Ureter (tissue), 1 donor: Measurements from ENCODE around the gene ISX. TPM values are rescaled to one million over a fixed set of nuclear protein-coding genes. Genes with fewer than 3 reads are reported as not detected.

Experiments used
- DNase-seq: peaks from one replicate; pipeline ENCODE4 v3.0.0-alpha.2; 2020; ENCODE audit warnings: low spot score
- total RNA-seq: library from RNA; stranded (reverse); gene quantifications from one replicate; pipeline ENCODE4 v1.2.4, GENCODE V29; 2023
- donor health status: DM: yes; HTN: yes; CAD: no.

ISX gene
- total RNA-seq, 1 donor from 2014 or later, result not detected

DNA sequence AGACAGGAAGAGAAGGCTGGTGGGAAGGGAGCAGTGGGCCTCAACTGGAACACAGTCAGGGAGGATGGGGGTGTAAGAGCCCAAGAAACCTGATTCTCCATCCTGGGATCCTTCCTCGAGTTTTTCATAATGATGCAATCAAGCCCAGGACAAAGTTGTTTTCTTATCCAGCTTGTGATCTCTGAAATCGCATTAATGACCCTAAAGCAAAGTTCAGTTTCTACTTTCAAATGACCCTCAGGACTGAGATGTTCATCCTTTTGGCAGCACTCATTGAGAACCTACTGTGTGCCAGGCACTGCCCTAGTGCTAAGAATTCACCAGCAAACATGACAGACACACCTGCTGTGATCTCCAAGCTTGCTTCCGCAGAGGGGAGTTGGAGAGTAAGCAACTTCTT lies 45.3 kb downstream of the ISX start:
- no peak for DNase-seq

DNA sequence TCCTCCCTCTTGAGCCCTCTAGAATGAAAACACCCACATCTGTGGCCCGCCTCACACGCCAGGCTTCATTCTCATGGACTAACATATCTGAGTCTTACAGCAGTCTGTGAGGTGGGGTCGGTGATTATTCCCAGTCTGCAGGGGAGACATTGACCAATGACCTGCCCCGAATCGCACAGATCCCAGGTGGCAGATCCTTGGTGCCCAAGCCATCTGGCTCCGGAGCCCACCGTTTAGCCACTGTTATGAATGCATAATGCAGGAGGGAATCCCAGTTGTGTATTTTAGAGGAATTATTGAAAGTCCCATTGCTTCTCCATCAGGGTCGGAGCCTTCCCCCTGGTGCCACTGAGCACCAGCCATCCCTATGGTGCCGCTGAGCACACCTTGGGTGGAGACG lies 47.4 kb downstream of the ISX start:
- DNase-seq, result no peak

DNA sequence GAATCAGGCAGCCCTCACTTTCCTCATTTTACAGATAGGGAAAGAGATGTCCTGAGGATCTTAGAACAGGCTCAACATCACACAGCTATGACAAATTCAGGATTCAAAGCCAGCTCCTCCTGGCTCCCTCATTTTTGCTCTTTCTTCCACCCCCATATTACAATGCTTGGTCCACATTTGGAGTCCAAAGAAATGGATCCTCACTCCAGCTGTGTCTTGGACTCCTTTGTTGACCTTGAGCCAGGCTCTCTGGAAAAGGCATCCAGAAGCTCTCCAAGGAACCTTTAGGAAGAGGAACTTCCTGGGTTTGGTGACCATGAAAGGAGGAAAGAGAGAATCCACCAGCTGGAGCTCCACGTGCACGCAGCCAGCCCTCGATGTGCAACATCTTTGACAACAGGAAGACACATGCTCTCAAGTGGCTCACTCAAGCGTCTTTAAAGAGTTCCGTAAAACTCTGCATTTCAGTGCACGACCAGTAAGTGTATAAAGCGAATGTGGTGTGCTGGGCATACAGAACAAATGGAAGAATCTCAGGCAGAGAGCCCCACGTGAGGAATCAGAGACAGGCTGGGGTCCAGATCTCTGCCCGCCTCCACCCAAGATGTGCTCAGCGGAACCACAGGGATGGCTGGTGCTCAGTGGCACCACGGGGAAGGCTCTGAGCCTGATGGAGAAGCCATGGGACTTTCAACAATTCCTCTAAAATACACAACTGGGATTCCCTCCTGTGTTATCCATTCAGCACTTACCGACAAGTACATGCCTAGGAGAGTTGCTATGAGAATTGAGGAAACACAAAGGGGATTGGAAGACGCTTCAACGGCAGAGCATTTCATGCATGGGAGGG lies 48.4 kb downstream of the ISX start:
- DNase-seq, result no peak

DNA sequence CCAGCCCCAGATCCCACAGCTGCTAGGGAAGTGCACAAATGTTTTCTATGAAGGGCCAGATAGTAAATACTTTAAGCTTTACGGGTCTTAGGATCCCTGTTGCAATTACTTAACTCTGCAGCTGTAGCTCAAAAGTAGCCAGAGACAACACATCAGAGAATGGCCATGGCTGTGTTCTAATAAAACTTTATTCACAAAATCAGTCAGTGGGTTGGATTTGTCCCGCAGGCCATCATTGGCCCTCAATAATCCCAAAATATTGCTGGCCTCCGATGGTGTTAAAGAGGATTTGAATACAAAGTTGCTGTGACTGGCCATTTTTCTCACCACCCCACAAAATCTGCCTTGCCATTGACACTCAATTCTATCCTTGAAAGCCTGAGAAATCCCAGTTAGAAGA lies 49.6 kb downstream of the ISX start:
- no peak for DNase-seq

DNA sequence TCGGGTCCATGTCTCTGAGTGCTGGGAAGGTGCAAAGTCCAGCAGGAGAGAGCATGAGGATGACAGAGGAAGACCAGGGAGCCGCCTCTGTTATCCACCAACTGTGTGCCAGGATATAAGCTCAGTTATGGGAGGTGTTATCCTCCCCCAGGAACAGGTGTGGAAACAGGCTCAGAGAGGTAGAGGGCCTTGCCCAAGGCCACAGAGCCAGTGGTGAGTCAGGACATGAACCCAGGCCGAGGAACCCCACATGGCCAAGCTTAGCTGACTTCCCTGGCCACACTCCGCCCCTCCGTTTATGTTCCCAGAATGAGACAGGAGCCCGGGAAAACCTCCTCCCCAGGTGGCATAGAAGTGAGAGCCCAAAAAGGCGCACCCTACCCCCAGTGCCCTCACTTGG lies 50.3 kb downstream of the ISX start:
- DNase-seq, result no peak

DNA sequence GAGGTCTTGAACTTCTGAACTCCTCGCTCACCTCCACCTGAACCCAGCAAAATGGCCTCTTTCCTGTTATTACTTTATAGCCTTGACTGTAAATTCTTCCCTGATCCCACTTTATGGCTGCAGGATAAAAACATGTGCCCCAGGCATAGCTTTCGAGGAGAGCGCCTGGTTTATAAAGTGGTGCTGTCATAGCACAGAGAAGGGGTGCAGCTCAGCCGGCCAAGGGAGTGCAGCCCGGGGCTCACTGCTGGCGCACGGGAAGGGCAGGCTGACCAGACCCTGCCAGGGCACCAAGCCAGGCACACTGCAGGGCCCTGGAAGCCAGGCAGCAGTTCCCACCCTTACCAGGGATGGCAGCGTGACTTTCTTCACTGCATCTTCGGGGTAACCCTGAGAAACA lies 50.9 kb downstream of the ISX start:
- no peak for DNase-seq

DNA sequence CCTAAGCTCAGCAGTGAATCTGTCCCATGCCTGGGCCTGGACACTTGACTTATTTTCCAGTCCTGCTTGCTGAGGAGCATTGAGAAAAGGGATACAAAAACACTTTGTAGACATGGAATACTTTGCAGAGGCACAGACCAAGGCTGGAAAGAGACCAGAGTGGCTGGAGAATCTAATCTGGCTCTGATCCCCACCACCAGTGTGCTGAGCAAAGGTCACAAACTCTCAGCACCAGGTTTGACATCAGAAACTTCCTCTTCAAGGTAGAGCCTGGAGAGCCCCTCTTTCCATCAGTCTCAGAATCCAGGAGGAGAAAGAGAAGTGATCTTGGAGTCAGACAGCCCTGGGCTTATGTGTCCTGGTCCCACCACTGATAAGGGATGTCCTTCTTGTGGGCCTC lies 53.5 kb downstream of the ISX start:
- no peak for DNase-seq

DNA sequence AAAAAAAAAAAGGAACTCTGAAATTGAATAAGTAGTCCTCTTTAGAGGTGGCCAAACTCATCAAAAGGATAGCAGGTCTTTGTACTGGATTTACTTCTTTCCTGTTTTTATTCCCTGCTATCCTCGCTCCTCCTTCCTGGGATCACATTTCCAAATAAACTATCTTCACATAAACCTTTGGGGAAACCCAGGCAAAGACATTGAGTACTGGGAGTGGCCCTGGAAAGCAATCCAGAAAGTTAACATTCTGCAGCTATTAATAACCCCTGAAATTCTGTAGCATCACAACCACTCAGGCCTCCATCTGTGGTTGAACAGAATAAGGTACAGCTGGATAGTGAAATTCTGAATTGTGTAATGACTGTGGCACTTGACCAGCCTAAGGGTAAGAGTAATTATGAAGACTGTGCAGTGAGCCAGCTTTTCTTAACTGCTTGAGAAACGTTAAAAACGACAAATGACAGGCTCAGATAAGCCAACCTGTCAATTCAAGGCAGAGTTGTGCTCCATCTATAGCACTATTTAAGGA lies 58.8 kb downstream of the ISX start:
- no peak for DNase-seq

DNA sequence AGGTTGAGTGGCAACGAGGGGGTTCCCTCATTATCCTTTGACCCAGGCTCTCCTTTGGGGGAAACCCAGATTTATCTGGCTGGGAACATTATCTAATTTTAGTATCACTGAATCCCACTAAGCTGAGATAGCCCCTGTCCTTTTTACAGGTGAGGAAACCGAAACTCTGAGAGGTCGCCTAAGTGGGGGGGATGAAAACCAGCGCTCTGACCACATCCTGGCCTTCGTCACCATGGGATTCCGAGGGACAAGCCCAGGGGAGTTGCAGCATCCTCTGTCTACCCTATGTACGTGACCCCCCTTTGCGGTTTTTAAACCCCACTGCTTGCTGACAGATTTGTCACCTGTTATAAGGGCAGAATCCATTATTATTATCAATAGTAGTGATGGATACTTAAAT lies 61.0 kb downstream of the ISX start:
- DNase-seq, result no peak

DNA sequence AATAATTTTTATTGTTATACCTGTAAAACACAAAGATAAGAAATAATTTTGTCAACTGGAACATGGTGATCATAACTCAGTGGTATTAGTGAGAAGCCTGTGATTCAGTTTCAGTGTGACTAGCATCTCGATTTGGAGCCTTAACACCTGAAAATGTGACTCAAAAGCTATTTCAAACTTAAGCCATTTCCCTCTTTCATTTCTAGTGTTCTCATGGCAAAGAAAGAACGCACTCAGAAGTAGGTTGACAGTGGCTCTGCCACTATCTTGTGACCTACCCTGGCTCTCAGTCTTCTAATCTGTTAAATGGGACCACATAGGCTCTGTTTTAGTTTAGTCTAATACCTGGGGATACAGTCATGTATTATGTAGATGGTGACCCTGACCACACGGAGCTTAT lies 62.7 kb downstream of the ISX start:
- DNase-seq, result no peak

DNA sequence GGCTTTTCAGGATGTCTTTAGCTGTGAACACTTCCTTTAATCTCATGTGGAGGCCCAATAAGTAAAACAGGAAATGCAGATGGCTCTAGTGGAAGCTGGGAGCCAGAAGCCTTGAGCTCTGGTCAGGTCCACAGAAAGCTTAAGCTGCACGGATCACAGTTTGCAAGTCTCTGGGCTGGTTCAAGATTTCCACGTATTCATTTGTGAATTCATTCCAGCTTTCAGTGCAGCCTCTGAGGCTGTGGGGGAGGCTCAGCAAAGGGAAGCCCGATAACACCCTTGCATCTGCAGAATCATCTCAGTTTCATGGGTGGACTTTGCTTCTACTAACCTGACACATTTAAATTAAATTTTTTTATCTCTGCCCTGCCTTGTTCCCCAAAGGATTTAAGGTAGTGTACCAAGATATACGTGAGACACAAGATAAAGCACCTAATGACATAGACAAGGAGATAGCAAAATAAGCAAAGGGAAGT lies 65.6 kb downstream of the ISX start:
- no peak for DNase-seq

DNA sequence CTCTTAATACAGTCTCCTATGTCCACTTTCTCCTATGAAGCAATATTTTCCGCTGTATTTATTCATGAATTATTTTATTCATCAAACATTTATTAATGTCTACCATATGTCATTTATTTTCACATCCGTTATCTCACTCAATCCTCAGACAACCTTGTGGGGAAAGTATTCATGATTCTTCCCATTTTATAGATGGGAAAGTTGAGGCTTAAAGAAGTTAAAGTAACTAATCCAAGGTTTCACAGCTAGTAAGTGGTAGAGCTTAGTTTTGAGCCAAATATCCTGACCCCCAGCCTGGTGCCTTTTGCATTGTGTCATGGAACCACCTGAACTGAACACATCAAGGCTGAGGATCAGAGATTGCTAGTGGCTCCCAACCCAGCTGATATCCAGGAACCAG lies 66.6 kb downstream of the ISX start:
- DNase-seq, result no peak

DNA sequence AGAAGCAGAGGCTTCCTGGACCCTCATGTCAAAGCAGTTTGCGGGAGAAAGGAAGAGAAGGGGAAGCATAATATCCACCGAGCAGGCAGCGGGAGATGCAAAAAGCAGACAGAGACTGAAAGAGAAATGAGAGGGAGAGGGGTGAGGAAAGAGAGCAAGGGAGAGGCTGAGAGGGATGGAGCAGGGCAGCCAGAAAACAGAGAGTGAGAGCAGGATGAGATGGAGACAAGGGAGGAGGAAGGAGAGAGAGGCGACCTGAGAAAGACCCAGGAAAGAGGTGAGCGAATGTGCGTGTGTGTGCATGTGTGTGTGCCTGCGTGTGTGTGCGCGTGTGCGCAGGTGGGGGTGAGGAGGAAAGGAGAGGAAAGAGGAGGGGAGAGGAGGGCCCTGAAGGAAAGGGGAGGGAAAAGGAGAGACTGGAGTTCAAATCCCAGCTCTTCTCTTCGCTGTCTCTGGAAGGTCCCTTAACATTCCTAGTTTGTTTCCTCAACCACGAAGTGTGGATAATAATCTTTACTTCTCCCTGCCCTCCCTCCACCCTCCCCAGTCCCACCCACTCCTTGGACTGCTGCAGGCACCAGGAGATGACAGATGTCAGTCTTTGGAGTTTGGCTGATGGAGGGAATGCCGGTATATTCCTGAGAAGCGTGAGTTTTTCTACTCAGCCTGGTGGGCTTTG lies 67.9 kb downstream of the ISX start:
- peak; percentile 45 for DNase-seq

DNA sequence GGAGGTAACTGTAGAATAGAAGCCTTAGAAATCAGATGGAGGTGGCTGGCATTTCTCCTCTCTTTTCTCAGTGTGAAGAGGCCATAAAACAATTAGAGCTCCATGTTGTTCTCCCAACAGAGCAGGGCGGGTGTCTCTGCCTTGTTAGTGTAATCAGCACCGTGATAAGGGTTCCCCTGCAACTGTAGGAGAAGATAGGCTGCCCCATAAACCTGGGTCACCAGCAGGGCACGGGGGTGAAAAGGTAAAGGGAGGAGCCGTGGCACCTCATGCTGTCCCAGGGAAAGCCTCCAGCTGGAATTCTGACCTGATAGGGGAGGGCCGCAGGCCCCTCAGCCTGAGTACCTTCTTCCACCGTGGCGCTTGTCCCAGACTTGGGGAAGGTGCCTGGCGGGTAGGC lies 68.7 kb downstream of the ISX start:
- no peak for DNase-seq

DNA sequence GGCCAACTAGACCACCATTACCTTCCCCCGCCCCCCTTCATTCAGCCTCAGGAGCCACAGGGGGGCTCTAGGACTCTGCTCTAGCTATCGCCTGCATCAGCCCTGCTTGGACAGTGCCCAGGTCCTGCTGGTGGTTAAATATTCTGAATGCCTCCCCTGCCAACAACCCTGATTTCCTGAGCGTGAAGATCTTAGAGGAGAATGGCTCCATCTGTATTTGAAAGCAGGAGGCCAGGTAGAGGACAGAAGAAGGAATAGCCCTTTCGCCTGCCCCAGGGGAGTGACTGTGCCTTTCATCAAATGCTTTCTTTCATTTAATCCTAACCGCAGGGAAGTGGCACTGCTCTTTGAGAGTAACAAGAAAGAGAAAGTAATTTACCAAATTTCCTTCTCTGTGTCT lies 69.2 kb downstream of the ISX start:
- no peak for DNase-seq

Other genes starting within 250 kb of the ISX start
- 21.9 TPM for gene HMGXB4, start 191.3 kb downstream of the ISX start, total RNA-seq
- 36.9 TPM for gene TOM1, start 233.7 kb downstream of the ISX start, total RNA-seq